Peyer's patch (tissue), 4 donors: ENCODE results near the gene TMEM125. TPM values are rescaled to one million over a fixed set of nuclear protein-coding genes. Genes with fewer than 3 reads are reported as not detected.

Experiments used
- DNase-seq, 3 donors: peaks; one replicate each; pipeline ENCODE4 v3.0.0-alpha.2; 2017 to 2019
- H3K27ac ChIP-seq, 4 donors: fragments of 200-600 bp; sonication (generic); one replicate each; pipeline ENCODE4 v1.5.1; 2016 to 2019
- H3K27me3 ChIP-seq, 2 donors: fragments of 200-600 bp; sonication (generic); one replicate each; pipeline ENCODE4 v1.5.1; 2019
- H3K36me3 ChIP-seq, 3 donors: fragments of 200-600 bp; sonication (generic); one replicate each; pipeline ENCODE4 v1.5.1; 2016 to 2019
- H3K4me1 ChIP-seq, 4 donors: fragments of 200-600 bp; sonication (generic); one replicate each; pipeline ENCODE4 v1.5.1; 2016 to 2019
- H3K4me3 ChIP-seq, 4 donors: fragments of 200-600 bp; sonication (generic); 1 replicate in 3 of 4; 2 replicates in 1 of 4; pipeline ENCODE4 v1.5.1; 2016 to 2019; ENCODE audit warnings: mild to moderate bottlenecking in 1 of 4
- H3K9me3 ChIP-seq, 4 donors: fragments of 200-600 bp; sonication (generic); one replicate each; pipeline ENCODE4 v1.5.1; 2016 to 2019; ENCODE audit warnings: mild to moderate bottlenecking in 1 of 4
- POLR2A ChIP-seq, 2 donors: fragments of 450-650 bp; IDR thresholded peaks; one replicate each; pipeline ENCODE4 v1.5.1; 2017; ENCODE audit warnings: antibody characterized with exemption in 2 of 2, mild to moderate bottlenecking in 2 of 2, moderate library complexity in 2 of 2
- total RNA-seq, 4 donors: library from RNA; depleted of rRNA; stranded (reverse); fragments of >200 nt; gene quantifications; one replicate each; pipeline ENCODE4 v1.1.0, GENCODE V29; 2016
- TF ChIP-seq, protein P1 (sequence below), 6 experiments: fragments of 450-650 bp in 4 of 6; fragments of 200-600 bp in 2 of 6; sonication (generic) in 1 of 6; IDR thresholded peaks; one replicate each; pipeline ENCODE4 v1.5.1; 2017 to 2019; ENCODE audit warnings: antibody characterized with exemption in 6 of 6, mild to moderate bottlenecking in 3 of 6, moderate library complexity in 1 of 6

Gene TMEM125
- total RNA-seq, 4 donors from 2014 or later: 14.0 to 87.7 (median 74.8) TPM

DNA sequence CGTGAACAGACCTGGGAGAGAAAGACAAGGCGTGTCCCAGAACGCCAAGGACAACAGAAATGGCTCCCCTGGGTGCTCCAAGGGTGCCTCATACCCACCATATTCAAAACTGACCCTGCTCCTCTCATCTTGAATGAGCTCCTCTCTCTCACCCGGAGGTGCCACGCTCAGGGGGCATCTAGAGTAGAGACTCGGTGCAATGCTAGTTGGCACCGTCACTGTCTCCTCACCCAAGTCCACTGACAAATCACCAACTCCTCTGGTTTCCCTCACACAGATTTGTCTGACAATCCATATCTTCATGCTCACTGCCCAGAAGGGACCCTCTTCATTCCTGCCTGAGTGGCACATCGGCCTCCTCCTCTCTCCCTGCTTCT lies 5.0 kb downstream of the TMEM125 start:
- H3K36me3 ChIP-seq: peaks cover 0 to 5% (median 0%) of the 10 kb centered on the region in 3 donors
- TF ChIP-seq, protein P1, sequence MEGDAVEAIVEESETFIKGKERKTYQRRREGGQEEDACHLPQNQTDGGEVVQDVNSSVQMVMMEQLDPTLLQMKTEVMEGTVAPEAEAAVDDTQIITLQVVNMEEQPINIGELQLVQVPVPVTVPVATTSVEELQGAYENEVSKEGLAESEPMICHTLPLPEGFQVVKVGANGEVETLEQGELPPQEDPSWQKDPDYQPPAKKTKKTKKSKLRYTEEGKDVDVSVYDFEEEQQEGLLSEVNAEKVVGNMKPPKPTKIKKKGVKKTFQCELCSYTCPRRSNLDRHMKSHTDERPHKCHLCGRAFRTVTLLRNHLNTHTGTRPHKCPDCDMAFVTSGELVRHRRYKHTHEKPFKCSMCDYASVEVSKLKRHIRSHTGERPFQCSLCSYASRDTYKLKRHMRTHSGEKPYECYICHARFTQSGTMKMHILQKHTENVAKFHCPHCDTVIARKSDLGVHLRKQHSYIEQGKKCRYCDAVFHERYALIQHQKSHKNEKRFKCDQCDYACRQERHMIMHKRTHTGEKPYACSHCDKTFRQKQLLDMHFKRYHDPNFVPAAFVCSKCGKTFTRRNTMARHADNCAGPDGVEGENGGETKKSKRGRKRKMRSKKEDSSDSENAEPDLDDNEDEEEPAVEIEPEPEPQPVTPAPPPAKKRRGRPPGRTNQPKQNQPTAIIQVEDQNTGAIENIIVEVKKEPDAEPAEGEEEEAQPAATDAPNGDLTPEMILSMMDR (IDR thresholded peaks at IDR 0.05): no peak
- TF ChIP-seq POLR2A (IDR thresholded peaks at IDR 0.05): no peak
- H3K9me3 ChIP-seq: no peaks in the 10 kb centered on the region
- H3K4me3 ChIP-seq: no peak overlapping the region
- H3K27ac ChIP-seq: peak overlapping the region in 1 of 4 donors; percentile 24
- H3K27me3 ChIP-seq: no peaks in the 10 kb centered on the region
- DNase-seq: peak in 1 of 3 donors; percentile 39
- peaks cover 0 to 29% (median 2%) of the 10 kb centered on the region in 4 donors for H3K4me1 ChIP-seq

DNA sequence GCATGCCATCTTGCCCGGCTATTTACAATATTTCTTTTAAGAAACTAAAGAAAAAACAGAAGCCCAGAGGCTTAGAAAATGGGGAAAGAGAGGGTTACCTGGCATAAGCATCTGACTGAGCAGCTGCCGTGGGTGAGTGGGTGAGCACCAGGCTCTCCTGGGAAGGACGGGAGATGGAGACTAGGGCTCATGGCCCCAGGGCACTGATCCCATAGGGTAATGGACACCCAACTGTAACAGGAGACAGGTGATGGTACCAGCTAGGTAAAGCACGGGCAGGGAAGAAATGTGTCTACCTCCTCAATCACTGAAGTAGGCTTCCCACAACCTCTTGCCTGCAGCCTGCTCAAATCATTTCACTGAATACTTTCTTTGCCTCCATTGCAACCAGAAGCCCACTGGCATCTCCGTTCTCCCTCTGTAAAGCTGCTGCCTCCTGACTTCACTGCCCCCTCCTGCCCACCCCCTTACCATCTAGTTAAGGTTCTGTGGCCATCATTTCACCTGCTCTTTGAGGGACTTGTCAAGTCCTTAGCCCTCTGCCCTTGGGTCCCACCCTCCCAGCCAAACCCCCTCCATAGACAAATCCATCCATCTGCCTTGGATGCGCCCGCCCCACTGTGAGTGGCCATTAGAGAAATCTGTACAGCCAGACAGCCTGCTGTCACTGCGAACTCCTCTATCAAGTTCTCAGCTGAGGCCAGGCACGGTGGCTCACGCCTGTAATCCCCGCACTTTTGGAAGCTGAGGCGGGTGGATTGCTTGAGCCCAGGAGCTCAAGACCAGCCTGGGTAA lies 6.2 kb downstream of the TMEM125 start:
- no peaks in the 10 kb centered on the region for H3K9me3 ChIP-seq
- H3K36me3 ChIP-seq: peaks cover 0 to 5% (median 0%) of the 10 kb centered on the region in 3 donors
- H3K4me3 ChIP-seq: no peak overlapping the region
- TF ChIP-seq POLR2A (IDR thresholded peaks at IDR 0.05): no peak
- TF ChIP-seq, protein P1 (IDR thresholded peaks at IDR 0.05): no peak
- peak in 1 of 3 donors; percentile 40 for DNase-seq
- H3K4me1 ChIP-seq: peaks cover 0 to 17% (median 0%) of the 10 kb centered on the region in 4 donors
- H3K27ac ChIP-seq: no peak overlapping the region
- H3K27me3 ChIP-seq: no peaks in the 10 kb centered on the region

DNA sequence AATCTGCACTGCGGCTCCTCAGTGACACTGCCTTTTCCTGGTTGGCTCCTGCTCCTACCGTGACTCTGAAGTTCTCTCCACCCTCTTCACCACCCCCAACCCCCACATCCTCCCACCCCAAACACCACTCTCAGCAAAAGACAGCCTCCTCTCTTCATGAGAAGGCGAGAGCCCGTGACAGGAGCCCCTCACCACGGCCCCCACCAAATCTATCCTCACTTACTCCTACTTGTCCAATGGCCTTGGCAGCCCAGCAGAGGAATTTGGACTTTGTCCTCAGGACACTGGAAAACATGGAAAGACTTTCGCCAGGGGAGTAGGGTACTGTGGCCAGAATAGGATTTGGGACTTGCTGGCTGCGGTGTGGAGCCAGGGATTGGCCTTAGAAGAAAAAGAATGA lies 6.9 kb downstream of the TMEM125 start:
- no peaks in the 10 kb centered on the region for H3K9me3 ChIP-seq
- no peak overlapping the region for H3K4me3 ChIP-seq
- H3K27ac ChIP-seq: no peak overlapping the region
- TF ChIP-seq, protein P1 (IDR thresholded peaks at IDR 0.05): no peak
- no peak for TF ChIP-seq POLR2A (IDR thresholded peaks at IDR 0.05)
- H3K4me1 ChIP-seq: peaks cover 0 to 17% (median 0%) of the 10 kb centered on the region in 4 donors
- H3K36me3 ChIP-seq: peaks cover 0 to 5% (median 0%) of the 10 kb centered on the region in 3 donors
- peak in 2 of 3 donors; percentile 33 to 43 for DNase-seq
- H3K27me3 ChIP-seq: no peaks in the 10 kb centered on the region

DNA sequence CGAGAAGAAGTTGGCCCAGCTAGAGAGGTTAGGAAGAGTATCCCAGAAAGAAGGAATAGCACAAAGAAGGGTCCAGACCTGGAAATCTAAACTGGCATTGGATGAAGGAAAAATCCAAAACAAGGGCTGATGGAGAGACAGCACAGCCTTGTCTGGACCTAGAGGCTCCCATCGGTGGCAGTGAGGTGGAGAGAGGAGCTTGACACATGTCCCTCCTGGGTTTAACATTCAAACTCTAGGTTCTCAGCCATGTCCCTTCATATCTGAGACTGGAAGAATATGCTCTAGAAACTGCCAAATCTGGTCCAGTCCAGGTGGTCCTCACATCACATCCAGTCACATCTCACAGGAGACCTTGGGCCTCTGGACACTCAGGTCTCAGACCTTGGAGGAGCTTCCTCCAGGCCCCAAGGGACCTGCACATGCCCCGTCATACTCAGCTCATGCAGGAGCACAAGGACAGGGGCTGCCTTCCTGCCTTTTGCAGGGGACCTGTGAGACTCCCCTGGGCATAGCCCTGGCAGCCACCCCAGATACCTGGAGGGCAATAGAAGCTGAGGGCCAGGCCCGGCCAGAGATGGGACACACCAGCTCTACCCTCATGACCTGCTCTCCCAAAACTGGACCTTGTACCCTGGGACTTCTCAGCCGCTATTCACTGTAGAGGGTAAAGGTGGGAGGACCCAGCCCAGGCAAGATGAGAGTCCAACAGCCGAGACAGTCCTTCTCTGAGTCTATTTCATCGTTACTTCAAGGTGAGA lies 7.5 kb downstream of the TMEM125 start:
- Histone ChIP-seq H3K4me1 (peaks cover 0 to 17% (median 0%) of the 10 kb centered on the region in 4 donors), H3K4me3 (no peak overlapping the region), H3K27ac (peak overlapping the region in 1 of 4 donors; percentile 60), H3K9me3 (no peaks in the 10 kb centered on the region), H3K36me3 (peaks cover 0 to 9% (median 0%) of the 10 kb centered on the region in 3 donors), H3K27me3 (no peaks in the 10 kb centered on the region)
- DNase-seq: peak in 2 of 3 donors; percentile 70 to 72
- TF ChIP-seq, protein P1 (IDR thresholded peaks at IDR 0.05): no peak
- TF ChIP-seq POLR2A (IDR thresholded peaks at IDR 0.05): no peak

DNA sequence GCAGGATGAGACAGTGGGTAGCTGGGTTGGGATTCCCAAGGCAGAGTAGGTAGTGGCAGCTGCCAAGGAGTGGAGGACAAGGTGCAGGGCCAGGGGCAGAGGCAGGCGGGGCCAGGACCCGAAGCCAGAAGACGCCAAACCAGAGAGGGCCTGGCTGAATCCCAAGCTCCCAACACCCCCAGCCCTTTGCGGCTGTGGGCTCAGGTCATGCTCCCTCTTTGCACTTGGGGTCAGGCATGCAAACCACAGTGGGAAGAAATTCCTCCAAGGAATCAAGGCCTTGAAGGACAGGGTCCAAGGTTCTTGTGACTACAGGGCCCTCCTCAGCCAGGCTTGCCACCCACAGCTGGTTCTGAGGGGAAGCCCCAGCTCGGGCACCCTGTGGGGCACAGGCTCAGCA lies 9.4 kb downstream of the TMEM125 start:
- no peaks in the 10 kb centered on the region for H3K27me3 ChIP-seq
- H3K36me3 ChIP-seq: peaks cover 0 to 15% (median 0%) of the 10 kb centered on the region in 3 donors
- no peak overlapping the region for H3K4me3 ChIP-seq
- no peak overlapping the region for H3K27ac ChIP-seq
- DNase-seq: no peak
- H3K9me3 ChIP-seq: no peaks in the 10 kb centered on the region
- peaks cover 0 to 16% (median 0%) of the 10 kb centered on the region in 4 donors for H3K4me1 ChIP-seq
- TF ChIP-seq, protein P1 (IDR thresholded peaks at IDR 0.05): no peak
- no peak for TF ChIP-seq POLR2A (IDR thresholded peaks at IDR 0.05)
